Stimulated activated CD8-positive, alpha-beta memory T cell treated with anti-CD3 and anti-CD28 coated beads, Interleukin-4, amount 100 ng/mL, for 4 hours (primary cell): Measurements from ENCODE around the gene NDUFAF8.

Experiments
- DNase-seq, 2 donors: peaks; one replicate each; pipeline ENCODE4 v3.0.0-alpha.2; 2020; ENCODE audit warnings: low read depth in 2 of 2, low spot score in 1 of 2

The NDUFAF8 gene

GRCh38 chr17:81272616-81273015 lies 33.5 kb downstream of the NDUFAF8 start:
- DNase-seq, result no peak

GRCh38 chr17:81273698-81274470 lies 34.8 kb downstream of the NDUFAF8 start:
- DNase-seq, result no peak

GRCh38 chr17:81274471-81274855 lies 35.3 kb downstream of the NDUFAF8 start:
- no peak for DNase-seq

GRCh38 chr17:81276781-81277180 lies 37.7 kb downstream of the NDUFAF8 start:
- DNase-seq, result no peak

- no peak for DNase-seq
Measured at GRCh38 chr17:81277421-81277820, 38.3 kb downstream of the NDUFAF8 start.

GRCh38 chr17:81277946-81278693 lies 39.0 kb downstream of the NDUFAF8 start:
- DNase-seq, result no peak

GRCh38 chr17:81278831-81279230 lies 39.7 kb downstream of the NDUFAF8 start:
- DNase-seq, result no peak

GRCh38 chr17:81279278-81280275 lies 40.5 kb downstream of the NDUFAF8 start:
- DNase-seq, result no peak

- DNase-seq, result no peak
Measured at GRCh38 chr17:81280571-81280970, 41.5 kb downstream of the NDUFAF8 start.

GRCh38 chr17:81282141-81282540 lies 43.0 kb downstream of the NDUFAF8 start:
- DNase-seq, result no peak

GRCh38 chr17:81282876-81283275 lies 43.8 kb downstream of the NDUFAF8 start:
- no peak for DNase-seq

GRCh38 chr17:81285179-81285878 lies 46.2 kb downstream of the NDUFAF8 start:
- peak; percentile 18 to 36 for DNase-seq

GRCh38 chr17:81285894-81286293 lies 46.8 kb downstream of the NDUFAF8 start:
- DNase-seq, result no peak

GRCh38 chr17:81286491-81287145 lies 47.5 kb downstream of the NDUFAF8 start:
- no peak for DNase-seq

- DNase-seq, result no peak
Measured at GRCh38 chr17:81287152-81287551, 48.0 kb downstream of the NDUFAF8 start.

- no peak for DNase-seq
Measured at GRCh38 chr17:81287741-81288430, 48.8 kb downstream of the NDUFAF8 start.

- no peak for DNase-seq
Measured at GRCh38 chr17:81288715-81289114, 49.6 kb downstream of the NDUFAF8 start.

GRCh38 chr17:81289627-81290026 lies 50.5 kb downstream of the NDUFAF8 start:
- no peak for DNase-seq

GRCh38 chr17:81290230-81290629 lies 51.1 kb downstream of the NDUFAF8 start:
- DNase-seq, result no peak
